GM23338 (cell line): ENCODE data around the gene QRICH1.

Source experiments
- CREB1 ChIP-seq: fragments of 250-450 bp; sonication (Bioruptor Pico); IDR thresholded peaks from 2 replicates; pipeline ENCODE4 v1.5.0; 2020; ENCODE audit warnings: low read depth, mild to moderate bottlenecking, moderate library complexity
- CTCF ChIP-seq, 2 experiments: fragments of 200-600 bp in 1 of 2; sonication (generic) in 1 of 2; conservative IDR thresholded peaks; 2 replicates each; pipeline versions ENCODE4 v1.5.1 to v1.6.1; 2016 to 2017; ENCODE audit warnings: antibody characterized with exemption in 2 of 2, low read depth in 2 of 2, mild to moderate bottlenecking in 2 of 2, moderate library complexity in 1 of 2
- EZH2 ChIP-seq: fragments of 200-600 bp; sonication (generic); IDR thresholded peaks from one replicate; pipeline ENCODE4 v1.8.0; 2017; ENCODE audit warnings: antibody characterized with exemption, mild to moderate bottlenecking, low read depth; ENCODE audit not compliant: unreplicated experiment
- EZH2phosphoT487 ChIP-seq: fragments of 200-600 bp; sonication (generic); IDR thresholded peaks from one replicate; pipeline ENCODE4 v1.8.1; 2018; ENCODE audit warnings: antibody characterized with exemption; ENCODE audit not compliant: unreplicated experiment
- JUNB ChIP-seq: IDR thresholded peaks from one replicate; pipeline ENCODE4 v1.6.1; 2016; ENCODE audit warnings: antibody characterized with exemption; ENCODE audit not compliant: unreplicated experiment
- NANOG ChIP-seq: IDR thresholded peaks from 2 replicates; pipeline ENCODE4 v1.6.1; 2016; ENCODE audit warnings: antibody characterized with exemption, borderline replicate concordance
- POLR2AphosphoS5 ChIP-seq: IDR thresholded peaks from 2 replicates; pipeline ENCODE4 v1.6.1; 2016; ENCODE audit warnings: antibody characterized with exemption, low read depth
- REST ChIP-seq: IDR thresholded peaks from one replicate; pipeline ENCODE4 v1.6.1; 2018; ENCODE audit warnings: antibody characterized with exemption; ENCODE audit not compliant: unreplicated experiment
- ZNF114 ChIP-seq: fragments of 250-450 bp; sonication (Bioruptor Pico); IDR thresholded peaks from 2 replicates; pipeline ENCODE4 v1.5.0; 2020; ENCODE audit warnings: mild to moderate bottlenecking, moderate library complexity
- ZNF462 ChIP-seq: fragments of 250-450 bp; sonication (Bioruptor Pico); IDR thresholded peaks from 2 replicates; pipeline ENCODE4 v1.5.0; 2020; ENCODE audit warnings: mild to moderate bottlenecking, moderate library complexity

- no peak for TF ChIP-seq REST
- TF ChIP-seq CTCF (conservative IDR thresholded peaks at IDR 0.05; ENCODE audit: low read depth in 2 of 2) = peak; percentile 64 to 91
- peak; percentile 83 for TF ChIP-seq POLR2AphosphoS5
- TF ChIP-seq EZH2 = no peak
- TF ChIP-seq EZH2phosphoT487 = no peak
- TF ChIP-seq ZNF462 (CRISPR knock-in tag) = no peak
- TF ChIP-seq CREB1 (CRISPR knock-in tag) = peak; percentile 85
- no peak for TF ChIP-seq NANOG
- no peak for TF ChIP-seq JUNB
- no peak for TF ChIP-seq ZNF114 (CRISPR knock-in tag)
These were observed 71.8 kb downstream of the QRICH1 start, which contains the start of gene NDUFAF3 for GRCh38 chr3:49021813-49022687.
